Esophagus squamous epithelium (tissue), 5 donors: ENCODE results near the gene CAPN2. TPM values are rescaled to one million over a fixed set of nuclear protein-coding genes. Genes with fewer than 3 reads are reported as not detected.

Experiments used
- DNase-seq: peaks from one replicate; lab custom pipeline; 2025; lab: John Stamatoyannopoulos, UW
- H3K27ac ChIP-seq, 4 donors: fragments of 200-600 bp; sonication (generic); one replicate each; pipeline ENCODE4 v1.5.1; 2016 to 2019; ENCODE audit warnings: mild to moderate bottlenecking in 1 of 4
- H3K27me3 ChIP-seq, 4 donors: fragments of 200-600 bp; sonication (generic); 1 replicate in 3 of 4; 2 replicates in 1 of 4; pipeline versions ENCODE4 v1.5.1 to v1.6.0; 2017 to 2021; ENCODE audit warnings: antibody characterized with exemption in 1 of 4
- H3K36me3 ChIP-seq, 3 donors: fragments of 200-600 bp; sonication (generic); one replicate each; pipeline ENCODE4 v1.5.1; 2016 to 2019
- H3K4me1 ChIP-seq, 3 donors: fragments of 200-600 bp; sonication (generic); one replicate each; pipeline ENCODE4 v1.5.1; 2017 to 2019
- H3K4me3 ChIP-seq, 4 donors: fragments of 200-600 bp; sonication (generic); 1 replicate in 3 of 4; 2 replicates in 1 of 4; pipeline ENCODE4 v1.5.1; 2016 to 2019; ENCODE audit warnings: mild to moderate bottlenecking in 2 of 4, moderate library complexity in 1 of 4
- H3K9me3 ChIP-seq, 3 donors: fragments of 200-600 bp; sonication (generic); one replicate each; pipeline ENCODE4 v1.5.1; 2016 to 2019
- CTCF ChIP-seq, 6 experiments: fragments of 450-650 bp in 4 of 6; fragments of 200-600 bp in 2 of 6; sonication (generic) in 2 of 6; IDR thresholded peaks; one replicate each; pipeline ENCODE4 v1.5.1; 2016 to 2019; ENCODE audit warnings: antibody characterized with exemption in 6 of 6, mild to moderate bottlenecking in 4 of 6, moderate library complexity in 4 of 6
- POLR2A ChIP-seq, 4 donors: fragments of 450-650 bp; IDR thresholded peaks; one replicate each; pipeline ENCODE4 v1.6.1; 2017; ENCODE audit warnings: antibody characterized with exemption in 4 of 4, mild to moderate bottlenecking in 4 of 4, moderate library complexity in 3 of 4
- WGBS, 2 donors: methylation state at CpG; one replicate each; pipeline ENCODE4 v1.1.5; 2018; 5-methylcytosine and 5-hydroxymethylcytosine counted together
- intact Hi-C: fragments of 100-400 bp; cut with DNase I; formaldehyde crosslinking; loops from one replicate; pipeline ENCODE4 v1.15.0; 2022
- total RNA-seq, 4 donors: library from RNA; depleted of rRNA; stranded (reverse); fragments of >200 nt; gene quantifications; one replicate each; pipeline ENCODE4 v1.1.0, GENCODE V29; 2016
- donor health status: DM: yes; HTN: yes; CAD: no.

CAPN2 gene
- total RNA-seq, 4 donors from 2014 or later: 145 to 234 (median 177) TPM

DNA sequence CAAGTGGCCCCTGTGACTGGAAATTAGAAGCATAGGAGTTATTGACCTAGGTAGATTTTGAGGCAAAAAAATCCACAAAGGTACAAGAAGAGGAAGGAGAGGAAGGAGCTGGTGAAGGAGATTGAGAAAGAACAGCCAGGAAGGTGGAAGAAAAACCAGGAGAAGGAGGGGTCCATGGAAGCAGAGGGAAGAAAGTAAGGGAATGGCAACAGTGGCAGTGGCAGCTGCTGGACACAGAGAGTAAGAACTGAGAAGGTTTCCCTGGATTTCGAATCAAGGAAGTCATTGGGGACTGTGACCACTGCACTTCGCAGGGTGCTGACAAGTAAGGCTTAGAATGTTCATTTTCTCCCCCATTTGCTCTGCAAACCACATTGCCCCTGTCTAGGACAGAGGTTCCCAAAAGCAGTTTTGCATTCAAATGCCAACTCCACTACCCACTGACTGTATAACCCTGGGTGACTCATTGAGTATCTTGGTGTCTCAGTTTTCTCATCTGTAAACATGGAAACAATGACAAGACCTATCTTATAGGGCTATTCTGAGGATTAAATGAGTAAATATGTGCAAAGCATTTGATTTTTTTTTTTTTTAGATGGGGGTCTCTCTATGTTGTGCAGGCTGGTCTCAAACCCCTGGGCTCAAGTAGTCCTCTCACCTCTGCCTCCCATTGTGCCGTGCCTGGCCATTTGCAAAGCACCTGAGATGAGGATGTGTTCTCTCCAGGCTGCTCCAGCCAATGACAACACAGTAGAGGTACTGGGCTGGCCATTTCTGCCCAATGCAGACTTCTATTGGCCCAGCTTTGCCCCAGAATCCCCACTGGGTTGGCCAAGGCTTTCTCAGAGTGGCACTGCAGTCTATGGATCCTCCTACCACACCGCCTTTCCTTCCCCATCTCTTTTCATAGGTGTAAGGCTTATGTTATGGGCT is 9.3 kb upstream of the CAPN2 start:
- Histone ChIP-seq H3K4me1 (peaks cover 42 to 79% (median 46%) of the 10 kb centered on the region in 3 donors), H3K4me3 (no peak overlapping the region), H3K9me3 (no peaks in the 10 kb centered on the region), H3K27me3 (no peaks in the 10 kb centered on the region), H3K36me3 (no peaks in the 10 kb centered on the region), H3K27ac (peak overlapping the region in 3 of 4 donors; percentile 2 to 21 (median 6))
- TF ChIP-seq CTCF (IDR thresholded peaks at IDR 0.05) (no peak), POLR2A (IDR thresholded peaks at IDR 0.05) (no peak)
- WGBS, 2 donors: 87 to 88% methylated on average over 4 of the region's 4 CpGs
- intact Hi-C loops: no loop called here
- no peak for DNase-seq

DNA sequence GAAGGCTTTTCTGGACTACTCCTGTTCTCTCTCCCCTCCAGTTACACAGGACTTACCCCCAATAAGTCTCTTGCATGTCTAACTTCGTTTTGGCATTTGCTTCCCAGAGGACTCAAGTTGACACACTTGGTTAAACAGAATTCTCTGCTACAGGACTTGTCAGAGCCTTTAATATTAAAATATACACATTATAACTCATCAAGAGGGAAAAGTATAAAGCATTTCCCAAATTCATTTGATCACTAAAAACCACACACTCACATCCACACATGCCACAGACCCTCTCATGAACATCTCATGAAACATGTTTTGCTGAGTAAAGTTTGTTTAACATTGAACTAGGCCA is 8.7 kb upstream of the CAPN2 start:
- WGBS, 2 donors: 38 to 42% methylated on average over 1 of the region's 1 CpG
- intact Hi-C loops: no loop called here

GRCh38 chr1:223704921-223705878 is 7.1 kb upstream of the CAPN2 start:
- Histone ChIP-seq H3K27me3 (no peaks in the 10 kb centered on the region), H3K9me3 (no peaks in the 10 kb centered on the region), H3K4me3 (no peak overlapping the region), H3K27ac (peak overlapping the region; percentile 52 to 91 (median 86)), H3K36me3 (no peaks in the 10 kb centered on the region), H3K4me1 (peaks cover 37 to 78% (median 52%) of the 10 kb centered on the region in 3 donors)
- no peak for DNase-seq
- TF ChIP-seq CTCF (IDR thresholded peaks at IDR 0.05) (no peak), POLR2A (IDR thresholded peaks at IDR 0.05) (no peak)
- WGBS, 2 donors: 34 to 37% methylated on average over 8 of the region's 8 CpGs
- intact Hi-C loops: no loop called here

More for the DNA sequence above, 8.7 kb upstream of the CAPN2 start:
- TF ChIP-seq CTCF (IDR thresholded peaks at IDR 0.05): no peak
- no peak for TF ChIP-seq POLR2A (IDR thresholded peaks at IDR 0.05)
- Histone ChIP-seq H3K4me3 (no peak overlapping the region), H3K9me3 (no peaks in the 10 kb centered on the region), H3K4me1 (peaks cover 47 to 79% (median 52%) of the 10 kb centered on the region in 3 donors), H3K27ac (no peak overlapping the region), H3K36me3 (no peaks in the 10 kb centered on the region), H3K27me3 (no peaks in the 10 kb centered on the region)
- no peak for DNase-seq

DNA sequence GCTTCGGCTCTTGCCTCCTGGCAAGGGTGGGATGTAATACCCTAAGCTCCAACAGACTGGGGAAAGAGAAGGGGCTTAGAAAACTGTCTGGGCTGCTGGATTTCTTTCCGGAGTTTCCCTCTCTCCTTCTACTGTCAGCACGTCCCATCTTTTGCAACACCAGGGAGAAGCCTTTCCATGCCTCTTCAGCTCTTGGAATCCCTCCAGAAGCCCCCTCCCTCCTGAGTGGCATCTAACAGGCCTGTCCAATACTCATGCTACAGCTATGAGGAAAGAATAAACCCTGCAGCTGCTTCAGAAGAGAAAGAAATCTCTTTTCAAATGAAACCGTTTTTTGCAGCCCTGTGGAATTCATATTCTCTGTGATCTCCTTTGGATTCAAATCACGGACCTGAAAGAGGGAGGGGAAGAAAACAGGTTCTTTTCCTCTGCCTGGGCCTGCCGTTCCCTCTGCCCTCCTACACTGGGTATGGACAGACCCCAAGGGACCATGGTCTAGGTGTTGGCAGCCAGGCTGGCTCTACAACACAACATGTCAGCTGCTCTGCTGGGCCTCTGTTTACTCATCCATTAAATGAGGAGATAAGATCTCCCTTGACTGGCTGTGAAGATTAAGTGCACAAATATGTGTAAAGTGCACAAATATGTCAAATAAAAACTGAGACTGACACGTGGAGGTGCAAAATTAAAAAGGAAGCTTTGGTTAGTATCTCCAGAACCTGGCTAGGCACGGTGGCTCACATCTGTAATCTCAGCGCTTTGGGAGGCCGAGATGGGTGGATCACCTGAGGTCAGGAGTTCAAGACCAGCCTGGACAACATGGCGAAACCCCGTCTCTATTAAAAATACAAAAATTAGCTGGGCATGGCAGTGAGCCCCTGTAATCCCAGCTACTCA is 6.0 kb upstream of the CAPN2 start:
- TF ChIP-seq CTCF (IDR thresholded peaks at IDR 0.05): no peak
- TF ChIP-seq POLR2A (IDR thresholded peaks at IDR 0.05): no peak
- H3K27ac ChIP-seq: peak overlapping the region; percentile 81 to 91 (median 86)
- no peaks in the 10 kb centered on the region for H3K27me3 ChIP-seq
- intact Hi-C loops: no loop called here
- H3K4me1 ChIP-seq: peaks cover 27 to 73% (median 43%) of the 10 kb centered on the region in 3 donors
- no peak for DNase-seq
- H3K4me3 ChIP-seq: peak overlapping the region in 1 of 4 donors; percentile 17
- H3K36me3 ChIP-seq: no peaks in the 10 kb centered on the region
- H3K9me3 ChIP-seq: no peaks in the 10 kb centered on the region
- WGBS, 2 donors: 46 to 52% methylated on average over 12 of the region's 12 CpGs
